Parathyroid adenoma (tissue), 2 donors: Measurements from ENCODE around the gene TAL1.

Experiments
- H2AFZ ChIP-seq: fragments of 300-600 bp; sonication (generic); one replicate; pipeline ENCODE4 v1.7.0; 2017; ENCODE audit warnings: antibody characterized with exemption, mild to moderate bottlenecking
- H3K27ac ChIP-seq: fragments of 300-600 bp; sonication (generic); one replicate; pipeline ENCODE4 v1.7.0; 2017
- H3K27me3 ChIP-seq: fragments of 300-600 bp; sonication (generic); one replicate; pipeline ENCODE4 v1.7.0; 2017; ENCODE audit warnings: low read length; ENCODE audit not compliant: control insufficient read depth, insufficient read depth
- H3K36me3 ChIP-seq: fragments of 300-600 bp; sonication (generic); one replicate; pipeline ENCODE4 v1.7.0; 2017; ENCODE audit warnings: low read length; ENCODE audit not compliant: control insufficient read depth, insufficient read depth
- H3K4me1 ChIP-seq: fragments of 300-600 bp; sonication (generic); one replicate; pipeline ENCODE4 v1.7.0; 2017; ENCODE audit warnings: control low read depth
- H3K4me2 ChIP-seq: fragments of 300-600 bp; sonication (generic); one replicate; pipeline ENCODE4 v1.7.0; 2017; ENCODE audit warnings: low read length
- H3K4me3 ChIP-seq: fragments of 300-600 bp; sonication (generic); one replicate; pipeline ENCODE4 v1.7.0; 2017; ENCODE audit warnings: low read depth, low read length
- H3K79me2 ChIP-seq: fragments of 300-600 bp; sonication (generic); one replicate; pipeline ENCODE4 v1.7.0; 2017; ENCODE audit warnings: control low read depth
- H3K9ac ChIP-seq: fragments of 300-600 bp; sonication (generic); one replicate; pipeline ENCODE4 v1.7.0; 2017; ENCODE audit warnings: mild to moderate bottlenecking
- H3K9me3 ChIP-seq: fragments of 300-600 bp; sonication (generic); one replicate; pipeline ENCODE4 v1.7.0; 2017; ENCODE audit warnings: low read length; ENCODE audit not compliant: control insufficient read depth
- TF ChIP-seq, protein P1 (sequence below): fragments of 300-600 bp; sonication (generic); IDR thresholded peaks from one replicate; pipeline ENCODE4 v1.7.0; 2017; ENCODE audit warnings: antibody characterized with exemption, mild to moderate bottlenecking
- donor health status: primary hyperparathyroidism.

Gene TAL1

DNA sequence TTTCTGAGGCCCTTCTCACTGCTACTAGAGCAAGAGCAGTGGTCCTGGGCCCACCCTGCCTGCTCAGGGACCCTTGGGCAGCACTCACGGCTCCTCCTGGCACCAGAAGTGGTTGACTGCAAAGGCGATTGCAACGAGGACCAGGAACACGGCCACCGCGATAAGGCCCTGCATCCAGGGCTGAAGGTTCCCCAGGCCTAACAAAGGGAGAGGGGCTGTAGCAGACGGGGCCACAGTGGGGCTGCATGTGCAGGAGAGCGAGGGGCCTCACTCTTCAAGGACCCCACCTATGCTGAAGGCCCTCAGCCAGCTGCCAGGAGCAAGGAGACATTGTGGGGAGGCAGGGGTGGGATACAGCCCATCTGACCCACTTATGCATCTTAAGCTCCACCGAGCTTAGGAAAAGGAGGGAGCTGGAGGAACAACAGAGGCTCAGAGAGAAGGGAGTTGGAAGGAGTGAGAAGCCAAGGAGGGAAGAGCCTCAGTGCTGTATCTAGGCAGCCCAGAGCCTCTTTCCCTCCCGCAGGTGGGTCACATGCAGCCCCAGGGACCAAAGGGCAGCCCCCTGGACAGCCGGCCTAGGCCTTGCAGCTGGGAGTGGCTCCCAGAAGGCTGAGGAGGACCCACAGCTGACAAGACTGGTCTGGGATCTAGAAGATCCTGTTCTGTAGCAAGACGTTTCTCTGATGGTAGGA lies 44.6 kb downstream of the TAL1 start:
- no peak overlapping the region for H3K4me2 ChIP-seq
- no peaks in the 10 kb centered on the region for H3K27me3 ChIP-seq
- no peaks in the 10 kb centered on the region for H3K79me2 ChIP-seq
- no peaks in the 10 kb centered on the region for H3K4me1 ChIP-seq
- TF ChIP-seq, protein P1, sequence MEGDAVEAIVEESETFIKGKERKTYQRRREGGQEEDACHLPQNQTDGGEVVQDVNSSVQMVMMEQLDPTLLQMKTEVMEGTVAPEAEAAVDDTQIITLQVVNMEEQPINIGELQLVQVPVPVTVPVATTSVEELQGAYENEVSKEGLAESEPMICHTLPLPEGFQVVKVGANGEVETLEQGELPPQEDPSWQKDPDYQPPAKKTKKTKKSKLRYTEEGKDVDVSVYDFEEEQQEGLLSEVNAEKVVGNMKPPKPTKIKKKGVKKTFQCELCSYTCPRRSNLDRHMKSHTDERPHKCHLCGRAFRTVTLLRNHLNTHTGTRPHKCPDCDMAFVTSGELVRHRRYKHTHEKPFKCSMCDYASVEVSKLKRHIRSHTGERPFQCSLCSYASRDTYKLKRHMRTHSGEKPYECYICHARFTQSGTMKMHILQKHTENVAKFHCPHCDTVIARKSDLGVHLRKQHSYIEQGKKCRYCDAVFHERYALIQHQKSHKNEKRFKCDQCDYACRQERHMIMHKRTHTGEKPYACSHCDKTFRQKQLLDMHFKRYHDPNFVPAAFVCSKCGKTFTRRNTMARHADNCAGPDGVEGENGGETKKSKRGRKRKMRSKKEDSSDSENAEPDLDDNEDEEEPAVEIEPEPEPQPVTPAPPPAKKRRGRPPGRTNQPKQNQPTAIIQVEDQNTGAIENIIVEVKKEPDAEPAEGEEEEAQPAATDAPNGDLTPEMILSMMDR = no peak
- H3K4me3 ChIP-seq = no peak overlapping the region
- no peak overlapping the region for H3K9ac ChIP-seq
- H3K36me3 ChIP-seq = no peaks in the 10 kb centered on the region
- H3K9me3 ChIP-seq = no peaks in the 10 kb centered on the region
- H3K27ac ChIP-seq = no peak overlapping the region
- no peak overlapping the region for H2AFZ ChIP-seq

- TF ChIP-seq, protein P1 = no peak
- Histone ChIP-seq H3K4me3 (no peak overlapping the region), H3K27me3 (no peaks in the 10 kb centered on the region), H2AFZ (no peak overlapping the region), H3K9me3 (no peaks in the 10 kb centered on the region), H3K27ac (no peak overlapping the region), H3K36me3 (no peaks in the 10 kb centered on the region), H3K4me1 (no peaks in the 10 kb centered on the region), H3K79me2 (no peaks in the 10 kb centered on the region), H3K9ac (no peak overlapping the region), H3K4me2 (no peak overlapping the region)
Observed at GRCh38 chr1:47186267-47187185, 45.5 kb downstream of the TAL1 start.

GRCh38 chr1:47184822-47185677 lies 47.0 kb downstream of the TAL1 start:
- Histone ChIP-seq H3K36me3 (no peaks in the 10 kb centered on the region), H3K9me3 (no peaks in the 10 kb centered on the region), H3K27ac (no peak overlapping the region), H3K9ac (no peak overlapping the region), H3K4me3 (no peak overlapping the region), H3K4me2 (no peak overlapping the region), H3K79me2 (no peaks in the 10 kb centered on the region), H3K4me1 (no peaks in the 10 kb centered on the region), H2AFZ (no peak overlapping the region), H3K27me3 (no peaks in the 10 kb centered on the region)
- TF ChIP-seq, protein P1 = no peak

GRCh38 chr1:47184090-47184821 lies 47.8 kb downstream of the TAL1 start:
- no peak overlapping the region for H2AFZ ChIP-seq
- no peaks in the 10 kb centered on the region for H3K9me3 ChIP-seq
- no peak overlapping the region for H3K4me2 ChIP-seq
- H3K27me3 ChIP-seq = no peaks in the 10 kb centered on the region
- H3K27ac ChIP-seq = no peak overlapping the region
- H3K4me1 ChIP-seq = no peaks in the 10 kb centered on the region
- TF ChIP-seq, protein P1 = no peak
- H3K4me3 ChIP-seq = no peak overlapping the region
- H3K79me2 ChIP-seq = no peaks in the 10 kb centered on the region
- H3K9ac ChIP-seq = no peak overlapping the region
- H3K36me3 ChIP-seq = no peaks in the 10 kb centered on the region
